Measurements from ENCODE around the gene FAN1. TPM values are rescaled to one million over a fixed set of nuclear protein-coding genes. Genes with fewer than 3 reads are reported as not detected.

Gene FAN1
- total and polyA plus RNA-seq, 9 donors = 18.7 to 26.6 (median 21.0) TPM

GRCh38 chr15:30978328-30978727 lies 74.6 kb downstream of the FAN1 start:
- Histone ChIP-seq H3K27me3 (ENCODE audit: control insufficient read depth, insufficient read depth, low read length) (no peaks in the 10 kb centered on the region), H3K4me3 (ENCODE audit: low read length) (no peak overlapping the region), H3K27ac (ENCODE audit: low read length) (no peak overlapping the region), H3K9me3 (replicated peaks; ENCODE audit: control insufficient read depth, low read depth, low read length) (no peaks in the 10 kb centered on the region), H3K4me1 (ENCODE audit: control insufficient read depth, insufficient read depth, low read length) (no peaks in the 10 kb centered on the region), H3K36me3 (ENCODE audit: control insufficient read depth, insufficient read depth, low read length) (peaks cover 21% of the 10 kb centered on the region)
- no peak for DNase-seq

GRCh38 chr15:30979457-30979856 lies 75.7 kb downstream of the FAN1 start:
- DNase-seq = peak; percentile 27
- H3K36me3 ChIP-seq (ENCODE audit: control insufficient read depth, insufficient read depth, low read length) = peaks cover 19% of the 10 kb centered on the region
- H3K27ac ChIP-seq (ENCODE audit: low read length) = no peak overlapping the region
- 100% methylated on average over 4 of the region's 5 CpGs for WGBS (ENCODE audit: insufficient coverage)
- H3K4me1 ChIP-seq (ENCODE audit: control insufficient read depth, insufficient read depth, low read length) = no peaks in the 10 kb centered on the region
- H3K4me3 ChIP-seq (ENCODE audit: low read length) = no peak overlapping the region
- no peaks in the 10 kb centered on the region for H3K27me3 ChIP-seq (ENCODE audit: control insufficient read depth, insufficient read depth, low read length)
- H3K9me3 ChIP-seq (replicated peaks; ENCODE audit: control insufficient read depth, low read depth, low read length) = no peaks in the 10 kb centered on the region

GRCh38 chr15:30984118-30984517 lies 80.4 kb downstream of the FAN1 start:
- Histone ChIP-seq H3K9me3 (replicated peaks; ENCODE audit: control insufficient read depth, low read depth, low read length) (no peaks in the 10 kb centered on the region), H3K27ac (ENCODE audit: low read length) (no peak overlapping the region), H3K4me1 (ENCODE audit: control insufficient read depth, insufficient read depth, low read length) (peaks cover 5% of the 10 kb centered on the region), H3K36me3 (ENCODE audit: control insufficient read depth, insufficient read depth, low read length) (peaks cover 31% of the 10 kb centered on the region), H3K27me3 (ENCODE audit: control insufficient read depth, insufficient read depth, low read length) (no peaks in the 10 kb centered on the region), H3K4me3 (ENCODE audit: low read length) (no peak overlapping the region)
- no peak for DNase-seq
- WGBS (ENCODE audit: insufficient coverage) = 70% methylated on average over 2 of the region's 3 CpGs

- Histone ChIP-seq H3K9me3 (replicated peaks; ENCODE audit: control insufficient read depth, low read depth, low read length) (no peaks in the 10 kb centered on the region), H3K4me3 (ENCODE audit: low read length) (no peak overlapping the region), H3K4me1 (ENCODE audit: control insufficient read depth, insufficient read depth, low read length) (peaks cover 5% of the 10 kb centered on the region), H3K27ac (ENCODE audit: low read length) (no peak overlapping the region), H3K27me3 (ENCODE audit: control insufficient read depth, insufficient read depth, low read length) (no peaks in the 10 kb centered on the region), H3K36me3 (ENCODE audit: control insufficient read depth, insufficient read depth, low read length) (peaks cover 29% of the 10 kb centered on the region)
- DNase-seq = no peak
- 85% methylated on average over 3 of the region's 6 CpGs for WGBS (ENCODE audit: insufficient coverage)
These were observed 80.8 kb downstream of the FAN1 start for GRCh38 chr15:30984542-30984941.

- no peaks in the 10 kb centered on the region for H3K9me3 ChIP-seq (replicated peaks; ENCODE audit: control insufficient read depth, low read depth, low read length)
- no peaks in the 10 kb centered on the region for H3K27me3 ChIP-seq (ENCODE audit: control insufficient read depth, insufficient read depth, low read length)
- peak; percentile 16 for DNase-seq
- H3K4me3 ChIP-seq (ENCODE audit: low read length) = no peak overlapping the region
- H3K27ac ChIP-seq (ENCODE audit: low read length) = no peak overlapping the region
- peaks cover 7% of the 10 kb centered on the region for H3K4me1 ChIP-seq (ENCODE audit: control insufficient read depth, insufficient read depth, low read length)
- H3K36me3 ChIP-seq (ENCODE audit: control insufficient read depth, insufficient read depth, low read length) = peaks cover 24% of the 10 kb centered on the region
- WGBS (ENCODE audit: insufficient coverage) = 17% methylated on average over 1 of the region's 3 CpGs
These were observed 81.4 kb downstream of the FAN1 start for GRCh38 chr15:30985081-30985531.

- Histone ChIP-seq H3K4me3 (ENCODE audit: low read length) (peak overlapping the region; percentile 96), H3K4me1 (ENCODE audit: control insufficient read depth, insufficient read depth, low read length) (peaks cover 6% of the 10 kb centered on the region), H3K36me3 (ENCODE audit: control insufficient read depth, insufficient read depth, low read length) (peaks cover 12% of the 10 kb centered on the region), H3K27ac (ENCODE audit: low read length) (peak overlapping the region; percentile 95), H3K27me3 (ENCODE audit: control insufficient read depth, insufficient read depth, low read length) (no peaks in the 10 kb centered on the region), H3K9me3 (replicated peaks; ENCODE audit: control insufficient read depth, low read depth, low read length) (no peaks in the 10 kb centered on the region)
- no CpG with 5 or more reads among the region's 2 CpGs for WGBS (ENCODE audit: insufficient coverage)
- peak; percentile 7 for DNase-seq
These were observed 86.3 kb downstream of the FAN1 start for GRCh38 chr15:30990036-30990435.

GRCh38 chr15:30990446-30991254 lies 86.9 kb downstream of the FAN1 start:
- WGBS (ENCODE audit: insufficient coverage) = 0% methylated on average over 12 of the region's 24 CpGs
- Histone ChIP-seq H3K9me3 (replicated peaks; ENCODE audit: control insufficient read depth, low read depth, low read length) (no peaks in the 10 kb centered on the region), H3K36me3 (ENCODE audit: control insufficient read depth, insufficient read depth, low read length) (peaks cover 10% of the 10 kb centered on the region), H3K4me1 (ENCODE audit: control insufficient read depth, insufficient read depth, low read length) (peaks cover 6% of the 10 kb centered on the region), H3K27ac (ENCODE audit: low read length) (peak overlapping the region; percentile 95), H3K27me3 (ENCODE audit: control insufficient read depth, insufficient read depth, low read length) (no peaks in the 10 kb centered on the region), H3K4me3 (ENCODE audit: low read length) (peak overlapping the region; percentile 96)
- peak; percentile 44 for DNase-seq

- Histone ChIP-seq H3K27me3 (ENCODE audit: control insufficient read depth, insufficient read depth, low read length) (no peaks in the 10 kb centered on the region), H3K36me3 (ENCODE audit: control insufficient read depth, insufficient read depth, low read length) (peaks cover 5% of the 10 kb centered on the region), H3K9me3 (replicated peaks; ENCODE audit: control insufficient read depth, low read depth, low read length) (no peaks in the 10 kb centered on the region), H3K4me1 (ENCODE audit: control insufficient read depth, insufficient read depth, low read length) (peaks cover 6% of the 10 kb centered on the region), H3K4me3 (ENCODE audit: low read length) (peak within 1 kb of the TSS; percentile 96), H3K27ac (ENCODE audit: low read length) (peak within 1 kb of the TSS; percentile 95)
- under 1% methylated on average over 98 of the region's 114 CpGs for WGBS (ENCODE audit: insufficient coverage)
- DNase-seq = peak; percentile 87
These were observed 87.8 kb downstream of the FAN1 start, which contains the start of gene MTMR10 for GRCh38 chr15:30991255-30992235. MTMR10 (minus strand) TSS chr15:30991628; CDS start chr15:30991506, 122 bp downstream.

- DNase-seq = peak; percentile 5
- peaks cover 6% of the 10 kb centered on the region for H3K4me1 ChIP-seq (ENCODE audit: control insufficient read depth, insufficient read depth, low read length)
- H3K27ac ChIP-seq (ENCODE audit: low read length) = peak overlapping the region; percentile 87
These were observed 88.6 kb downstream of the FAN1 start for GRCh38 chr15:30992249-30992864.

More at GRCh38 chr15:30992249-30992864, 88.6 kb downstream of the FAN1 start:
- Histone ChIP-seq H3K27me3 (ENCODE audit: control insufficient read depth, insufficient read depth, low read length) (no peaks in the 10 kb centered on the region), H3K9me3 (replicated peaks; ENCODE audit: control insufficient read depth, low read depth, low read length) (no peaks in the 10 kb centered on the region), H3K4me3 (ENCODE audit: low read length) (peak overlapping the region; percentile 96), H3K36me3 (ENCODE audit: control insufficient read depth, insufficient read depth, low read length) (peaks cover 3% of the 10 kb centered on the region)
- 86% methylated on average over 4 of the region's 7 CpGs for WGBS (ENCODE audit: insufficient coverage)
